K562 (cell line): ENCODE measurements around the gene SORCS1.
A peak's percentile ranks its signal among the peaks of the same experiment; 100 is the strongest.

Source experiments
- ARHGAP35 ChIP-seq: fragments of 450-650 bp; IDR thresholded peaks from 2 replicates; pipeline ENCODE4 v1.6.1; 2018; ENCODE audit not compliant: partially characterized antibody
- COPS2 ChIP-seq: fragments of 450-650 bp; conservative IDR thresholded peaks from 2 replicates; pipeline ENCODE4 v1.6.1; 2016; ENCODE audit warnings: mild to moderate bottlenecking, moderate library complexity
- JUND ChIP-seq, 2 experiments: IDR thresholded peaks; 2 replicates in 1 of 2; 3 replicates in 1 of 2; pipeline ENCODE4 v1.6.1; 2011; ENCODE audit warnings: borderline replicate concordance in 2 of 2, low read depth in 2 of 2, low read length in 2 of 2, improper control_type of control experiment in 1 of 2, missing biosample characterization in 1 of 2, missing genetic modification characterization in 1 of 2, missing genetic modification reagents in 1 of 2
- ZFP36 ChIP-seq: fragments of 150-350 bp; IDR thresholded peaks from 2 replicates; pipeline ENCODE4 v1.6.1; 2018; ENCODE audit warnings: low read length, low read depth; ENCODE audit not compliant: partially characterized antibody
- ZNF140 ChIP-seq: fragments of 250-450 bp; sonication (Bioruptor Pico); IDR thresholded peaks from 2 replicates; pipeline ENCODE4 v1.8.0; 2021; ENCODE audit warnings: moderate library complexity, mild to moderate bottlenecking, inconsistent platforms
- TF ChIP-seq, protein P1 (sequence below): fragments of 250-450 bp; sonication (Bioruptor Pico); IDR thresholded peaks from 2 replicates; pipeline ENCODE4 v1.8.0; 2022; ENCODE audit warnings: inconsistent platforms
- TF ChIP-seq, protein P2 (sequence below): IDR thresholded peaks from 2 replicates; pipeline ENCODE4 v1.6.1; 2016; ENCODE audit warnings: missing genetic modification characterization, missing compliant biosample characterization
- TF ChIP-seq, protein P3 (sequence below): fragments of 450-650 bp; IDR thresholded peaks from 2 replicates; pipeline ENCODE4 v1.6.1; 2016
- TF ChIP-seq, protein P4 (sequence below): fragments of 150-350 bp; IDR thresholded peaks from 2 replicates; pipeline ENCODE4 v1.6.1; 2014; ENCODE audit warnings: low read depth, mild to moderate bottlenecking, low read length, borderline replicate concordance
- TF ChIP-seq, protein P5 (sequence below), 3 experiments: IDR thresholded peaks in 2 of 3; conservative IDR thresholded peaks in 1 of 3; 2 replicates each; pipeline ENCODE4 v1.5.1; 2011 to 2012; ENCODE audit warnings: low read length in 3 of 3, mild to moderate bottlenecking in 3 of 3, control low read depth in 2 of 3, improper control_type of control experiment in 1 of 3, inconsistent platforms in 1 of 3, low read depth in 1 of 3, mixed read lengths in 1 of 3, moderate library complexity in 1 of 3; ENCODE audit not compliant: insufficient read depth in 2 of 3

GRCh38 chr10:106609470-106610266 lies 554.8 kb downstream of the SORCS1 start:
- TF ChIP-seq, protein P1, sequence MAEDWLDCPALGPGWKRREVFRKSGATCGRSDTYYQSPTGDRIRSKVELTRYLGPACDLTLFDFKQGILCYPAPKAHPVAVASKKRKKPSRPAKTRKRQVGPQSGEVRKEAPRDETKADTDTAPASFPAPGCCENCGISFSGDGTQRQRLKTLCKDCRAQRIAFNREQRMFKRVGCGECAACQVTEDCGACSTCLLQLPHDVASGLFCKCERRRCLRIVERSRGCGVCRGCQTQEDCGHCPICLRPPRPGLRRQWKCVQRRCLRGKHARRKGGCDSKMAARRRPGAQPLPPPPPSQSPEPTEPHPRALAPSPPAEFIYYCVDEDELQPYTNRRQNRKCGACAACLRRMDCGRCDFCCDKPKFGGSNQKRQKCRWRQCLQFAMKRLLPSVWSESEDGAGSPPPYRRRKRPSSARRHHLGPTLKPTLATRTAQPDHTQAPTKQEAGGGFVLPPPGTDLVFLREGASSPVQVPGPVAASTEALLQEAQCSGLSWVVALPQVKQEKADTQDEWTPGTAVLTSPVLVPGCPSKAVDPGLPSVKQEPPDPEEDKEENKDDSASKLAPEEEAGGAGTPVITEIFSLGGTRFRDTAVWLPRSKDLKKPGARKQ, result no peak
- TF ChIP-seq ARHGAP35, result no peak
- no peak for TF ChIP-seq ZNF140 (CRISPR knock-in tag)
- TF ChIP-seq, protein P2, sequence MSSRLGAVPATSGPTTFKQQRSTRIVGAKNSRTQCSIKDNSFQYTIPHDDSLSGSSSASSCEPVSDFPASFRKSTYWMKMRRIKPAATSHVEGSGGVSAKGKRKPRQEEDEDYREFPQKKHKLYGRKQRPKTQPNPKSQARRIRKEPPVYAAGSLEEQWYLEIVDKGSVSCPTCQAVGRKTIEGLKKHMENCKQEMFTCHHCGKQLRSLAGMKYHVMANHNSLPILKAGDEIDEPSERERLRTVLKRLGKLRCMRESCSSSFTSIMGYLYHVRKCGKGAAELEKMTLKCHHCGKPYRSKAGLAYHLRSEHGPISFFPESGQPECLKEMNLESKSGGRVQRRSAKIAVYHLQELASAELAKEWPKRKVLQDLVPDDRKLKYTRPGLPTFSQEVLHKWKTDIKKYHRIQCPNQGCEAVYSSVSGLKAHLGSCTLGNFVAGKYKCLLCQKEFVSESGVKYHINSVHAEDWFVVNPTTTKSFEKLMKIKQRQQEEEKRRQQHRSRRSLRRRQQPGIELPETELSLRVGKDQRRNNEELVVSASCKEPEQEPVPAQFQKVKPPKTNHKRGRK (tag), result no peak
- TF ChIP-seq, protein P3, sequence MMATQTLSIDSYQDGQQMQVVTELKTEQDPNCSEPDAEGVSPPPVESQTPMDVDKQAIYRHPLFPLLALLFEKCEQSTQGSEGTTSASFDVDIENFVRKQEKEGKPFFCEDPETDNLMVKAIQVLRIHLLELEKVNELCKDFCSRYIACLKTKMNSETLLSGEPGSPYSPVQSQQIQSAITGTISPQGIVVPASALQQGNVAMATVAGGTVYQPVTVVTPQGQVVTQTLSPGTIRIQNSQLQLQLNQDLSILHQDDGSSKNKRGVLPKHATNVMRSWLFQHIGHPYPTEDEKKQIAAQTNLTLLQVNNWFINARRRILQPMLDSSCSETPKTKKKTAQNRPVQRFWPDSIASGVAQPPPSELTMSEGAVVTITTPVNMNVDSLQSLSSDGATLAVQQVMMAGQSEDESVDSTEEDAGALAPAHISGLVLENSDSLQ, result no peak
- TF ChIP-seq, protein P4, sequence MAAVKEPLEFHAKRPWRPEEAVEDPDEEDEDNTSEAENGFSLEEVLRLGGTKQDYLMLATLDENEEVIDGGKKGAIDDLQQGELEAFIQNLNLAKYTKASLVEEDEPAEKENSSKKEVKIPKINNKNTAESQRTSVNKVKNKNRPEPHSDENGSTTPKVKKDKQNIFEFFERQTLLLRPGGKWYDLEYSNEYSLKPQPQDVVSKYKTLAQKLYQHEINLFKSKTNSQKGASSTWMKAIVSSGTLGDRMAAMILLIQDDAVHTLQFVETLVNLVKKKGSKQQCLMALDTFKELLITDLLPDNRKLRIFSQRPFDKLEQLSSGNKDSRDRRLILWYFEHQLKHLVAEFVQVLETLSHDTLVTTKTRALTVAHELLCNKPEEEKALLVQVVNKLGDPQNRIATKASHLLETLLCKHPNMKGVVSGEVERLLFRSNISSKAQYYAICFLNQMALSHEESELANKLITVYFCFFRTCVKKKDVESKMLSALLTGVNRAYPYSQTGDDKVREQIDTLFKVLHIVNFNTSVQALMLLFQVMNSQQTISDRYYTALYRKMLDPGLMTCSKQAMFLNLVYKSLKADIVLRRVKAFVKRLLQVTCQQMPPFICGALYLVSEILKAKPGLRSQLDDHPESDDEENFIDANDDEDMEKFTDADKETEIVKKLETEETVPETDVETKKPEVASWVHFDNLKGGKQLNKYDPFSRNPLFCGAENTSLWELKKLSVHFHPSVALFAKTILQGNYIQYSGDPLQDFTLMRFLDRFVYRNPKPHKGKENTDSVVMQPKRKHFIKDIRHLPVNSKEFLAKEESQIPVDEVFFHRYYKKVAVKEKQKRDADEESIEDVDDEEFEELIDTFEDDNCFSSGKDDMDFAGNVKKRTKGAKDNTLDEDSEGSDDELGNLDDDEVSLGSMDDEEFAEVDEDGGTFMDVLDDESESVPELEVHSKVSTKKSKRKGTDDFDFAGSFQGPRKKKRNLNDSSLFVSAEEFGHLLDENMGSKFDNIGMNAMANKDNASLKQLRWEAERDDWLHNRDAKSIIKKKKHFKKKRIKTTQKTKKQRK, result no peak
- TF ChIP-seq, protein P5, sequence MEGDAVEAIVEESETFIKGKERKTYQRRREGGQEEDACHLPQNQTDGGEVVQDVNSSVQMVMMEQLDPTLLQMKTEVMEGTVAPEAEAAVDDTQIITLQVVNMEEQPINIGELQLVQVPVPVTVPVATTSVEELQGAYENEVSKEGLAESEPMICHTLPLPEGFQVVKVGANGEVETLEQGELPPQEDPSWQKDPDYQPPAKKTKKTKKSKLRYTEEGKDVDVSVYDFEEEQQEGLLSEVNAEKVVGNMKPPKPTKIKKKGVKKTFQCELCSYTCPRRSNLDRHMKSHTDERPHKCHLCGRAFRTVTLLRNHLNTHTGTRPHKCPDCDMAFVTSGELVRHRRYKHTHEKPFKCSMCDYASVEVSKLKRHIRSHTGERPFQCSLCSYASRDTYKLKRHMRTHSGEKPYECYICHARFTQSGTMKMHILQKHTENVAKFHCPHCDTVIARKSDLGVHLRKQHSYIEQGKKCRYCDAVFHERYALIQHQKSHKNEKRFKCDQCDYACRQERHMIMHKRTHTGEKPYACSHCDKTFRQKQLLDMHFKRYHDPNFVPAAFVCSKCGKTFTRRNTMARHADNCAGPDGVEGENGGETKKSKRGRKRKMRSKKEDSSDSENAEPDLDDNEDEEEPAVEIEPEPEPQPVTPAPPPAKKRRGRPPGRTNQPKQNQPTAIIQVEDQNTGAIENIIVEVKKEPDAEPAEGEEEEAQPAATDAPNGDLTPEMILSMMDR (IDR thresholded peaks at IDR 0.05 in 2 of 3, conservative IDR thresholded peaks at IDR 0.05 in 1 of 3; ENCODE audit: insufficient read depth in 2 of 3, low read depth in 1 of 3, low read length in 3 of 3), result 0 out of 6 replicates have a peak, but pooled peaks of 1 of the 3 experiments have one; percentile 7
- TF ChIP-seq COPS2, result no peak
- no peak for TF ChIP-seq JUND (IDR thresholded peaks at IDR 0.05; ENCODE audit: borderline replicate concordance, low read depth, low read length)
- TF ChIP-seq JUND (tag; IDR thresholded peaks at IDR 0.05; ENCODE audit: borderline replicate concordance, low read depth, low read length), result no peak
- no peak for TF ChIP-seq ZFP36
